OCI-LY1 (cell line): ENCODE results near the gene PXMP4.

Experiments
- H2AFZ ChIP-seq: fragments of 200-600 bp; sonication (generic), shearing (Covaris generic); 2 replicates; pipeline ENCODE4 v1.6.0; 2014; ENCODE audit warnings: antibody characterized with exemption, mild to moderate bottlenecking, low read length
- H3F3A ChIP-seq: fragments of 200-600 bp; sonication (generic), shearing (Covaris generic); 2 replicates; pipeline ENCODE4 v1.6.0; 2014; ENCODE audit warnings: mild to moderate bottlenecking, antibody characterized with exemption, low read length, moderate library complexity; ENCODE audit not compliant: insufficient read depth
- H3K27ac ChIP-seq: fragments of 200-600 bp; sonication (generic); 2 replicates; pipeline ENCODE4 v1.5.1; 2014; ENCODE audit warnings: low read length, mixed run types, mild to moderate bottlenecking, low read depth; ENCODE audit not compliant: poor library complexity, severe bottlenecking
- H3K27me3 ChIP-seq: fragments of 200-600 bp; sonication (generic); 2 replicates; pipeline ENCODE4 v1.6.0; 2014; ENCODE audit warnings: antibody characterized with exemption, mild to moderate bottlenecking, low read length, moderate library complexity; ENCODE audit not compliant: insufficient read depth
- H3K36me3 ChIP-seq: fragments of 200-600 bp; sonication (generic); 2 replicates; pipeline ENCODE4 v1.6.1; 2014; ENCODE audit warnings: mild to moderate bottlenecking, antibody characterized with exemption, low read length, moderate library complexity, mixed read lengths; ENCODE audit not compliant: insufficient read depth
- H3K4me1 ChIP-seq: fragments of 200-600 bp; sonication (generic); 2 replicates; pipeline ENCODE4 v1.5.1; 2014; ENCODE audit warnings: mild to moderate bottlenecking, low read length, moderate library complexity; ENCODE audit not compliant: insufficient read depth, severe bottlenecking
- H3K4me2 ChIP-seq: fragments of 200-600 bp; sonication (generic), shearing (Covaris generic); 2 replicates; pipeline ENCODE4 v1.6.1; 2014; ENCODE audit warnings: low read length
- H3K4me3 ChIP-seq: fragments of 200-600 bp; sonication (generic); 2 replicates; pipeline ENCODE4 v1.5.1; 2014; ENCODE audit warnings: low read length, low read depth, mild to moderate bottlenecking, mixed read lengths; ENCODE audit not compliant: poor library complexity, severe bottlenecking
- H3K79me2 ChIP-seq: fragments of 200-600 bp; shearing (Covaris generic); 2 replicates; pipeline ENCODE4 v1.6.1; 2016; ENCODE audit warnings: mixed run types, low read length, mixed read lengths; ENCODE audit not compliant: insufficient read depth
- H3K9ac ChIP-seq: fragments of 200-600 bp; sonication (generic), shearing (Covaris generic); 2 replicates; pipeline ENCODE4 v1.6.1; 2014; ENCODE audit warnings: mild to moderate bottlenecking, low read length, mixed read lengths
- H3K9me2 ChIP-seq: fragments of 200-600 bp; sonication (generic), shearing (Covaris generic); 2 replicates; pipeline ENCODE4 v1.6.1; 2014; ENCODE audit warnings: low read depth, mild to moderate bottlenecking, low read length, mixed read lengths
- H3K9me3 ChIP-seq: fragments of 200-600 bp; shearing (Covaris generic); 2 replicates; pipeline ENCODE4 v1.6.1; 2014; ENCODE audit warnings: low read length, mixed read lengths
- H4K20me1 ChIP-seq: fragments of 200-600 bp; sonication (generic), shearing (Covaris generic); 2 replicates; pipeline ENCODE4 v1.6.0; 2016; ENCODE audit warnings: mild to moderate bottlenecking, low read length; ENCODE audit not compliant: insufficient read depth
- CTCF ChIP-seq: fragments of 200-600 bp; sonication (generic), shearing (Covaris generic); IDR thresholded peaks from 2 replicates; pipeline ENCODE4 v1.5.1; 2017; ENCODE audit warnings: mild to moderate bottlenecking, antibody characterized with exemption, low read length, moderate library complexity, mixed read lengths
- EZH2 ChIP-seq: fragments of 200-600 bp; sonication (generic), shearing (Covaris generic); IDR thresholded peaks from 2 replicates; pipeline ENCODE4 v1.8.0; 2017; ENCODE audit warnings: borderline replicate concordance, mixed run types, mild to moderate bottlenecking, antibody characterized with exemption, low read length, moderate library complexity, mixed read lengths

PXMP4 gene

GRCh38 chr20:33711446-33711738 lies 8.7 kb downstream of the PXMP4 start:
- TF ChIP-seq EZH2 (no peak), CTCF (no peak)
- H4K20me1 ChIP-seq = no peaks in the 10 kb centered on the region
- no peak overlapping the region for H3K4me2 ChIP-seq
- H3K27ac ChIP-seq = no peak overlapping the region
- peaks cover 60% of the 10 kb centered on the region for H3K36me3 ChIP-seq
- no peaks in the 10 kb centered on the region for H3F3A ChIP-seq
- H3K9ac ChIP-seq = no peak overlapping the region
- H3K4me1 ChIP-seq = no peaks in the 10 kb centered on the region
- no peak overlapping the region for H2AFZ ChIP-seq
- H3K79me2 ChIP-seq = no peaks in the 10 kb centered on the region
- H3K27me3 ChIP-seq = no peaks in the 10 kb centered on the region
- no peak overlapping the region for H3K4me3 ChIP-seq
- no peaks in the 10 kb centered on the region for H3K9me2 ChIP-seq
- H3K9me3 ChIP-seq = no peaks in the 10 kb centered on the region

- H3K9me2 ChIP-seq = no peaks in the 10 kb centered on the region
- H4K20me1 ChIP-seq = no peaks in the 10 kb centered on the region
- H3K27ac ChIP-seq = no peak overlapping the region
- no peaks in the 10 kb centered on the region for H3K27me3 ChIP-seq
- H3K9ac ChIP-seq = no peak overlapping the region
- no peak overlapping the region for H2AFZ ChIP-seq
- no peak overlapping the region for H3K4me3 ChIP-seq
- no peak overlapping the region for H3K4me2 ChIP-seq
- TF ChIP-seq EZH2 (no peak), CTCF (no peak)
- H3K9me3 ChIP-seq = no peaks in the 10 kb centered on the region
- no peaks in the 10 kb centered on the region for H3F3A ChIP-seq
- H3K4me1 ChIP-seq = no peaks in the 10 kb centered on the region
- peaks cover 64% of the 10 kb centered on the region for H3K36me3 ChIP-seq
- no peaks in the 10 kb centered on the region for H3K79me2 ChIP-seq
These were observed 9.2 kb downstream of the PXMP4 start for GRCh38 chr20:33710681-33711445.

- no peaks in the 10 kb centered on the region for H3K4me1 ChIP-seq
- H3K9me3 ChIP-seq = no peaks in the 10 kb centered on the region
- TF ChIP-seq EZH2 = no peak
- TF ChIP-seq CTCF = no peak
- H3K27ac ChIP-seq = no peak overlapping the region
- H2AFZ ChIP-seq = no peak overlapping the region
- H3F3A ChIP-seq = no peaks in the 10 kb centered on the region
- H3K27me3 ChIP-seq = no peaks in the 10 kb centered on the region
- H3K79me2 ChIP-seq = no peaks in the 10 kb centered on the region
- H3K9ac ChIP-seq = no peak overlapping the region
- H3K4me2 ChIP-seq = no peak overlapping the region
- H3K4me3 ChIP-seq = no peak overlapping the region
- peaks cover 64% of the 10 kb centered on the region for H3K36me3 ChIP-seq
- no peaks in the 10 kb centered on the region for H4K20me1 ChIP-seq
- H3K9me2 ChIP-seq = no peaks in the 10 kb centered on the region
These were observed 10.1 kb downstream of the PXMP4 start for GRCh38 chr20:33709905-33710541.
